G401 (cell line): Measurements from ENCODE around the gene VOPP1. TPM values are rescaled to one million over a fixed set of nuclear protein-coding genes. Genes with fewer than 3 reads are reported as not detected.

Source experiments
- DNase-seq: peaks from one replicate; pipeline ENCODE4 v3.0.0-alpha.2; 2015; ENCODE audit warnings: low spot score
- in situ Hi-C: cut with HindIII; loops from 2 replicates; pipeline ENCODE4 v1.10.0; 2016; ENCODE audit warnings: low sequenced_read_pairs, mixed read lengths
- total RNA-seq: library from RNA; depleted of rRNA; stranded (reverse); fragments of >200 nt; shearing (Covaris generic); gene quantifications from 2 replicates; pipeline ENCODE4 v1.2.3, GENCODE V29; 2014

VOPP1 gene
- total RNA-seq, 1 experiment from 2014 or later = 38.2 TPM

- in situ Hi-C loops = no loop called here
- DNase-seq = no peak
These were observed 35.5 kb downstream of the VOPP1 start for GRCh38 chr7:55536619-55537457.

GRCh38 chr7:55535617-55536016 is 36.7 kb downstream of the VOPP1 start:
- in situ Hi-C loops = no loop called here
- no peak for DNase-seq

- no peak for DNase-seq
- in situ Hi-C loops = no loop called here
These were observed 37.2 kb downstream of the VOPP1 start for GRCh38 chr7:55534916-55535590.

- no peak for DNase-seq
- in situ Hi-C loops = no loop called here
These were observed 37.9 kb downstream of the VOPP1 start for GRCh38 chr7:55534262-55534915.

GRCh38 chr7:55533729-55534080 is 38.6 kb downstream of the VOPP1 start:
- in situ Hi-C loops = no loop called here
- no peak for DNase-seq

- in situ Hi-C loops = no loop called here
- DNase-seq = no peak
These were observed 39.1 kb downstream of the VOPP1 start for GRCh38 chr7:55533050-55533728.

GRCh38 chr7:55532150-55532917 is 40.0 kb downstream of the VOPP1 start:
- DNase-seq = no peak
- in situ Hi-C loops = no loop called here

- DNase-seq = no peak
- in situ Hi-C loops = no loop called here
These were observed 40.8 kb downstream of the VOPP1 start for GRCh38 chr7:55531536-55531935.

- DNase-seq = no peak
- in situ Hi-C loops = no loop called here
These were observed 45.0 kb downstream of the VOPP1 start for GRCh38 chr7:55527307-55527706.

GRCh38 chr7:55526770-55527169 is 45.5 kb downstream of the VOPP1 start:
- DNase-seq = no peak

GRCh38 chr7:55526329-55526728 is 46.0 kb downstream of the VOPP1 start:
- DNase-seq = no peak
- in situ Hi-C loops = no loop called here

More at GRCh38 chr7:55526770-55527169, 45.5 kb downstream of the VOPP1 start:
- in situ Hi-C loops = no loop called here

GRCh38 chr7:55524558-55525310 is 47.6 kb downstream of the VOPP1 start:
- in situ Hi-C loops = no loop called here
- DNase-seq = peak; percentile 63

- no peak for DNase-seq
- in situ Hi-C loops = no loop called here
These were observed 48.9 kb downstream of the VOPP1 start for GRCh38 chr7:55523366-55523765.

- in situ Hi-C loops = no loop called here
- peak; percentile 78 for DNase-seq
These were observed 50.1 kb downstream of the VOPP1 start for GRCh38 chr7:55521917-55522902.

- DNase-seq = peak; percentile 16
- in situ Hi-C loops = no loop called here
These were observed 50.8 kb downstream of the VOPP1 start for GRCh38 chr7:55521512-55521911.

- in situ Hi-C loops = no loop called here
These were observed 51.7 kb downstream of the VOPP1 start for GRCh38 chr7:55520426-55521140.

GRCh38 chr7:55518836-55519235 is 53.5 kb downstream of the VOPP1 start:
- no peak for DNase-seq
- in situ Hi-C loops = no loop called here

More at GRCh38 chr7:55520426-55521140, 51.7 kb downstream of the VOPP1 start:
- DNase-seq = no peak
